GM19395 (cell line): ENCODE measurements around the gene NBEAL1.
"Not testable (repeated sequence)": the region's sequence is repeated elsewhere in the genome, so short reads cannot be mapped to it uniquely, and the experiment has no call there.

ENCODE experiments used
- ATAC-seq: cut with Tn5 transposase; IDR thresholded peaks from one replicate; pipeline ENCODE4 v1.9.1; 2021; ENCODE audit warnings: mild to moderate bottlenecking, moderate library complexity; ENCODE audit not compliant: unreplicated experiment

The NBEAL1 gene

GRCh38 chr2:203105996-203106395 lies 91.3 kb downstream of the NBEAL1 start:
- ATAC-seq = no peak

DNA sequence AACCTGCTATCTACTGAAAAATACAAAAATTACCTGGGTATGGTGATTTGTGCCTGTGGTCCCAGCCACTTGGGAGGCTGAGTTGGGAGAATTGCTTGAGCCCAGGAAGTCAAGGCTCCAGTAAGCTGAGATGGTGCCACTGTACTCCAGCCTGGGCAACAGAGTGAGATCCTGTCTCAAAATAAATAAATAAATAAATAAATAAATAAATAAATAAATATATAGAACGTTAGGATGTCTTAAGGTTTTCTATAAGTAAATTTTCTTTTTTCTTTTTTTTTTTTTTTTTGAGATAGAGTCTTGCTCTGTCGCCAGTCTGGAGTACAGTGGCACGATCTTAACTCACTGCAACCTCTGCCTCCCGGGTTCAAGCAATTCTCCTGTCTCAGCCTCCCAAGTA lies 95.8 kb downstream of the NBEAL1 start:
- not testable (repeated sequence) for ATAC-seq

- ATAC-seq = no peak
Observed at GRCh38 chr2:203112342-203112741, 97.7 kb downstream of the NBEAL1 start.

DNA sequence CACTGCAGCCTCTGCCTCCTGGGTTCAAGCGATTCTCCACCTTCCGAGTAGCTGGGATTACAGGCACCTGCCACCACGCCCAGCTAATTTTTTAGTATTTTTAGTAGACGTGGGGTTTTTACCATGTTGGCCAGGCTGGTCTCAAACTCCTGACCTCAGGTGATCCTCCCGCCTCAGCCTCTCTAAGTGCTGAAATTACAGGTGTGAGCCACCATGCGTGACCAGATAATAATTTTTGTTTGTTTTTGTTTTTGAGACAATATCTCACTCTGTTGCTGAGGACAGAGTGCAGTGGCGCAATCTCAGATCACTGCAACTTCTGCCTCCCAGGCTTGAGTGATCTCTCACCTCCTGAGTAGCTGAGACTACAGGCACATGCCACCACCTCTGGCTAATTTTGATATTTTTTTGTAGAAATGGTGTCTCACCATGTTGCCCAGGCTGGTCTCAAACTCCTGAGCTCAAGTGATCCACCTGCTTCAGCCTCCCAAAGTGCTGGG lies 100.6 kb downstream of the NBEAL1 start:
- not testable (repeated sequence) for ATAC-seq

- ATAC-seq = no peak
Observed at GRCh38 chr2:203122317-203122986, 107.8 kb downstream of the NBEAL1 start.

- no peak for ATAC-seq
Observed at GRCh38 chr2:203126996-203127395, 112.3 kb downstream of the NBEAL1 start.

DNA sequence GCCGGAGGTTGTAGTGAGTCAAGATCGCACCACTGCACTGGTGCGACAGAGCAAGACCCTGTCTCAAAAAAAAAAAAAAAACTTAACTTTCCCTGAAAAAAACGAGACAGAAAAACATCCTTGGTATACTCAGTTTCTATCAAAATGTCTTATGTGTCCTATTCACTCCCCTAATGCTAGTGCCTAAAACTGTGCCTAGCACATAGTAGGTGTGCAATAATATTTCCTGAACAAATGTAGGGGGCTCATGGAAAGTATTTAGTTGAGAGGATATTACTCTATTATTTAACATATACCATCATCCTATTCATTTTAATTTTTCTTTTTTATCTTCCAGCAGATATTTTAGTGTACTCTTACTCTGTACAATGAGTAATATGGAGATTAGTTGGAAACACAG lies 120.4 kb downstream of the NBEAL1 start:
- no peak for ATAC-seq

DNA sequence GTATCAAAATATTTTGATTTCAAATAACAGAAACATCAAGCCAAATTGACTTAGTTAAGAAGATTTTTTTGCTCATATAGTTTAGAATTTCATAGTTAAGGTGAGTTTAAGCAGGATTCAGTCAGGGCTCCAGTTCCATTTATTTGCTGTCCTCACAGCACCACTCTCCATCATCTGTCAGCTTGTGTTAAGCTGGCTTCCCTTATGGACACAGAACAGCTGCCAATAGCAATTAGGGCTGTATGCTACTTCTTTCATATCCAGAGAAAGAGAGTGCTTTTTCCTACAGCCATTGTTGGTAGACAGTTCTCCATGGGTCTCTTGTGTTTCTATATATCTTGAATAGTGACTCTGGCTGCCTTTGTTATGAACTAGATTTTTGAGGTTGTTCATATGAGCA lies 128.7 kb downstream of the NBEAL1 start:
- no peak for ATAC-seq

DNA sequence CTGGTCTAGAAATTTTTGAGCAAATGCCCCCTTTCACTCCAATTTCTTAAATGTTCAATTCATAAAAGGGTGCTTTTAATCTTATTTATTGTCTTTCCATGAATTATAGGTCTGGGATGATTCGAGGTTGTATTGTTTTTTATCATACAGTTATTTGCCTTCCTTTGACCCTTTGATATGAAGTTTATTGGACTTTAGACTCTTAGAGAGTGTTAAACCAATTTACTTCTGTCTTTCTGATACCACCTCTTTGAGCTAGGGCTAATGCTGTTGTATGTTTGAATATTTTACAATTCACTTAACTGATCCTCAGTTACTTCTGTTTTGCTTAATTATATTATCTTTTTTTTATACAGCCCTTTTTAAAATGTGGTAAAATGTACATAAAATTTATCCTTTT lies 134.5 kb downstream of the NBEAL1 start:
- no peak for ATAC-seq

- no peak for ATAC-seq
Observed at GRCh38 chr2:203155406-203155805, 140.7 kb downstream of the NBEAL1 start.

DNA sequence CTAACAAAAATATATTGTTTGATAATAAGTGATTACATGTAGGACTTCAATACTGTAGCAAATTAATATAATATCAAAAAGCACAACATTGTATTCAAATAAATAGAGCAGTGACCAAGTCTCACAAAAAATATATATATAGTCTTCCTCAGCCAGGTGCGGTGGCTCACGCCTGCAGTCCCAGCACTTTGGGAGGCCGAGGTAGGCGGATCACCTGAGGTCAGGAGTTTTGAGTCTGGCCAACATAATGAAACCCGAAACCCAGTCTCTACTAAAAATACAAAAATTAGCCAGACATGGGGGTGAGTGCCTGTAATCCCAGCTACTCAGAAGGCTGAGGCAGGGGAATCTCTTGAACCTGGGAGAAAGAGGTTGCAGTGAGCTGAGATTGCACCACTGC lies 148.0 kb downstream of the NBEAL1 start:
- ATAC-seq = not testable (repeated sequence)

GRCh38 chr2:203164311-203164935 lies 149.7 kb downstream of the NBEAL1 start:
- ATAC-seq = no peak

DNA sequence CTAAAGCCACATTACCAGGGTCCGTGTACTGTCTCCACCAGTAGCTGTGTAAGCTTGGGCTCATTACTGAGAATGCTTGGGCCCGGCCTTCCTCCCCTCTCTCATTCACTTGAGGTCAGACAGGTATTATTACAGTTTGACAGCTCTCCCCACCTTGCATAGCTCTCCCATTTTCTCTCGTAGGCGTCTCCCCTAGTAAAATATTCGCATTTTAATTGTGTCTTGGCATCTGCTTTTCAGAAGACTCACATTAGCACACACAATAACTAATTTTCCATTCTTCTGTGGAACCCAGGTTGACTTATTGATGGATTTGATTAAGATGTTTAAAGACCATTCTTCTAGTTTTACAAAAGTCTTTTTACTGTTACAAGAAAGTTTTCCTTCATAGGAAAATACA lies 153.1 kb downstream of the NBEAL1 start:
- no peak for ATAC-seq

DNA sequence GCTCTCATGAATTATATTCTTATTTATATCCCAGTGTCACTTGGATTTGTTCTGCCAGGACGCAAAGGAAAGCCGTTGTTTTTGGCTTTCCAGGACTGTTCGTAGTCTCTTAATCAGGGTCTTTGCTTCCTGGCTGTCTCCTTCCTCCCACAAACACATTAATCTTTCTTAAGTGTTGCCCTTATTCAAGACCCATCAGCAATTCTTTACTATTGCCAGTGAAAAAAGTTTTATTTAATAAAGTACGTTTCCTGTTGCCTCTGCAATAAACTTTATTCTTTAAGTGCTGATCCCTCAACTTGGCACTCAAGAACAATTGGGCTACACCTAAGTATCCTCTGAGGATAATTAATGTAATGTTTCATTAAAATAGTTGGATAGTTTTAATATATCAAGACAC lies 155.8 kb downstream of the NBEAL1 start:
- no peak for ATAC-seq

DNA sequence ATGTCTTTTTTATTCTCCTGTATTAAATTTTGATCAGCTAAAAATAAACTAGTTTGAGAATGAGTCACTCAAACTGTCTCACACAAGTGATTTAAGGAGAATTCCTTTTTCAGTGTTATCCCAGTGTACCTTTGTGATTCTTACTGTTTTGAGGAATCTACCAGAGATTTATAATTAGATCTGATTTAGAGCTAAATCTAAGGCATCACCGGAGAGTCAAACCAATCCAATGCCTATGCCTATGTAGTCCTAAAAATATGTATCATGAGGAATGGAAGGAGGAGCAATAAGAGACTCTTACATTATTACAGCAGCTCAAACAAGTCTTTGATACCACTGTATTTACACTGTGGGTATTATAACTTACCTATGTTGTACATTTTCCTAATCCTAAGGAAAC lies 160.7 kb downstream of the NBEAL1 start:
- ATAC-seq = no peak

DNA sequence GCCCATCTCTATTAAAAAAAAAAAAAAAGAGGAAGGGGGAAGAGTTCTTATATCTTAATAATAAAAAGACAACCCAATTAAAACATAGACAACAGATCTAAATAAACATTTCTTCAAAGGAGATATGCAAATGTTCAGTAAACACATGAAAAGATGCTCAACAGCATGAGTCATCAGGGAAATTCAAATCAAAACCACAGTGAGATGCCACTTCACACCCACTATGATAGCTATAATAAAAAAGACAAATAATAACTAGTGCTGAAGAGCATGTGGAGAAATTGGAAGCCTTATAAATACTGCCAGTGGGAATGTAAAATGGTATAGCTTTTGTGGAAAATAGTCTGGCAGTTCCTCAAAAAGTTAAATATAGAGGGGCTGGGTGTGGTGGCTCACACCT lies 162.7 kb downstream of the NBEAL1 start:
- no peak for ATAC-seq

GRCh38 chr2:203185864-203186263 lies 171.2 kb downstream of the NBEAL1 start:
- no peak for ATAC-seq

DNA sequence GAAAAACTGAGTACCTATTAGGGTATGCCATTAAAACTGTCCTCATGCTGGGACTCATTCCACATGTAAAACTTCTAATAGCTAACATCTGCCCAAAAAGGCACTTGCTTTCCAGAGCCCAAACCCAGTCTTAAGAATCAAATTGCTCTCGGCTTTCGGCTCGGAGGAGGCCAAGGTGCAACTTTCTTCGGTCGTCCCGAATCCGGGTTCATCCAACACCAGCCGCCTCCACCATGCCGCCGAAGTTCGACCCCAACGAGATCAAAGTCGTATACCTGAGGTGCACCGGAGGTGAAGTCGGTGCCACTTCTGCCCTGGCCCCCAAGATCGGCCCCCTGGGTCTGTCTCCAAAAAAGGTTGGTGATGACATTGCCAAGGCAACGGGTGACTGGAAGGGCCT lies 175.9 kb downstream of the NBEAL1 start:
- ATAC-seq = not testable (repeated sequence)

- not testable (repeated sequence) for ATAC-seq
Observed at GRCh38 chr2:203191026-203191425, 176.4 kb downstream of the NBEAL1 start.

GRCh38 chr2:203191961-203192360 lies 177.3 kb downstream of the NBEAL1 start:
- ATAC-seq = no peak

DNA sequence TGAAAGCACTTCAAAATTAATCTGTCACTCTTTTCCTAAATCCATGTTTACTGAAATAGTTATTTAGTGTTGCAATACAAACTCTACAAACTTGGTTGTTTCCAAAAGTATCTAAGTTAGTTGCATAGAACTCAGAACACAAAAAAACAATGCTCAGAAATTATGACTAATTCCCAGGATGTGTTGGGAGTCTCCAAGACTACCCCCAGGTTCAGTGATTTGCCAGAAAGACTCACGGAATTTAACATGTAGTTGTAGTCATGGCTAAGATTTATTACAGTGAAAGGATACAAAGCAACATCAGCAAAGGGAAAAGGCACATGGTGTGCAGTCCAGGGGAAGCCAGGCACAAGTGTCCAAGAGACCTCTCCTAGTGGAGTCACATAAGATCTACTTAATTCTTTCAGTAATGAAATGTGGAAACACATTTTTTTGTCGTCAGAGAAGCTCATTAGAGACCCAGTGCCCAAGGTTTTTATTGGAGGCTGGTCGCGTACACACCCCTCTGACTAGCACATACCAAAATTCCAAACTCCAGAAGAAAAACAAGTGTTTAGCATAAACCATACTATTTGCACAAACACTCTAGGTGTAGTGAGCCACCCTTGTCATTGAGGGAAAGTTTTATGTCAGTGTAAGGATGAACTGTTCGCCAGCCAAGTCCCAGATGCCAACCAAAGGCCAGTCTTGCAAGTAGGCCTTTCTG lies 180.8 kb downstream of the NBEAL1 start:
- ATAC-seq = no peak

GRCh38 chr2:203200866-203201265 lies 186.2 kb downstream of the NBEAL1 start:
- no peak for ATAC-seq
